HG02970 (cell line): ENCODE data around the gene SLC25A47.
"Not testable (repeated sequence)": the region's sequence is repeated elsewhere in the genome, so short reads cannot be mapped to it uniquely, and the experiment has no call there.

Experiments used
- ATAC-seq: cut with Tn5 transposase; IDR thresholded peaks from one replicate; pipeline ENCODE4 v1.9.1; 2021; ENCODE audit warnings: mild to moderate bottlenecking, moderate library complexity, moderate number of reproducible peaks; ENCODE audit not compliant: unreplicated experiment, low FRiP score

Gene SLC25A47

DNA sequence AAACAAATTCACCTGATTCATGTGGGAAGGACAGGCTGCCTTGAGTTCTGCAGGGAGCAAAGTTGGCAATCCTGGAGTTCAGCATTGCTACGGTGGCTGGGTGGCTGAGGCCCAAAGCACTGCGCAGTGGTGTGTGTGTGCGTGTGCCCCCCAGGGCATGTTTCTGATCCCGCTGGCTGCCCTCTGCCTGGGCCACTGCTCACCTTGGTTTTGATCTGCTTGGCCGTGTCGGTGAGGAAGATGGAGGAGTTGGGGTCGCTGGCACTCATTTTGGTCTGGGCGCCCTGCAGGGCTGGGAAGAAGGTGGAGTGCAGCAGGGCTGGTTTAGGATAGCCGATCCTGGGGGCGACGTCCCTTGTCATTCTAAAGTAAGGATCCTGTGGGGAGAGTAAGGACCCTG lies 19.1 kb downstream of the SLC25A47 start:
- no peak for ATAC-seq

DNA sequence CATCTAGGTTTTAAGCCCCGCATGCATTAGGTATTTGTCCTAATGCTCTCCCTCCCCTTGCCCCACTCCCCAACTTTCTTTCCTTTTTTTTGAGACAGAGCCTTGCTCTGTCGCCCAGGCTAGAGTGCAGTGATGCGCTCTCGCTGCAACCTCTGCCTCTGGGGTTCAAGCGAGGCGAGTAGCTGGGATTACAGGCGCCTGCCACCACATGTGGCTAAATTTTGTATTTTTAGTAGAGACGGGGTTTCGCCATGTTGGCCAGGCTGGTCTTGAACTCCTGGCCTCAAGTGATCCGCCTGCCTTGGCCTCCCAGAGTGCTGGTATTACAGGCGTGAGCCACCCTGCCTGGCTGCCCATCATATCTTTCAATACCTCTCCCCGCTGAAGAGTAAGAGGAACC lies 19.7 kb downstream of the SLC25A47 start:
- not testable (repeated sequence) for ATAC-seq

DNA sequence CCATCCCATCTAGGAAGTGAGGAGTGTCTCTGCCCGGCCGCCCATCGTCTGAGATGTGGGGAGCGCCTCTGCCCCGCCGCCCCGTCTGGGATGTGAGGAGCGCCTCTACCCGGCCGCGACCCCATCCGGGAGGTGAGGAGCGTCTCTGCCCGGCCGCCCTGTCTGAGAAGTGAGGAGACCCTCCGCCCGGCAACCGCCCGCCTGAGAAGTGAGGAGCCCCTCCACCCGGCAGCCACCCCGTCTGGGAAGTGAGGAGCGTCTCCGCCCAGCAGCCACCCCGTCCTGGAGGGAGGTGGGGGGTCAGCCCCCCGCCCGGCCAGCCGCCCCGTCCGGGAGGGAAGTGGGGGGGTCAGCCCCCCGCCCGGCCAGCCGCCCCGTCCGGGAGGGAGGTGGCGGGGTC lies 21.5 kb downstream of the SLC25A47 start:
- ATAC-seq, result not testable (repeated sequence)

DNA sequence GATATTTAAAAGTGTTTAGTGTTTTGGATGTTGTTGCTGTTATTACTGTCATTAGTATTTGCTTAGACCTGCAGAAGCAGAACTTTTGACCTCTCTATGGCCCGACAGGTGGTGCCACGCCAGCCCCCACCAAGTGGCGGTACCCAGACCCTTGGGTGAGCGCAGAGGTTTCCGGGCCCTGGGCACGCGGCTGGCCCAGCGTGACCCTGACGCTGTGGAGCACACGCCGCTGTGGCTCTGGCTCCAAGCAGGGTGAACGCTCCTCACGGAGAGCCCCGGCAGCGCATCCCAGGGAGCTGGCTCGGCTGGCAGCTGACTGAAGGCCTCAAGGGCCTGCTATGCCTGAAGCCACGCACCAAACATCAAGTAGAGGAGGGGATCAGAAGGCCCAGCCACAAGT lies 22.6 kb downstream of the SLC25A47 start:
- ATAC-seq, result no peak

DNA sequence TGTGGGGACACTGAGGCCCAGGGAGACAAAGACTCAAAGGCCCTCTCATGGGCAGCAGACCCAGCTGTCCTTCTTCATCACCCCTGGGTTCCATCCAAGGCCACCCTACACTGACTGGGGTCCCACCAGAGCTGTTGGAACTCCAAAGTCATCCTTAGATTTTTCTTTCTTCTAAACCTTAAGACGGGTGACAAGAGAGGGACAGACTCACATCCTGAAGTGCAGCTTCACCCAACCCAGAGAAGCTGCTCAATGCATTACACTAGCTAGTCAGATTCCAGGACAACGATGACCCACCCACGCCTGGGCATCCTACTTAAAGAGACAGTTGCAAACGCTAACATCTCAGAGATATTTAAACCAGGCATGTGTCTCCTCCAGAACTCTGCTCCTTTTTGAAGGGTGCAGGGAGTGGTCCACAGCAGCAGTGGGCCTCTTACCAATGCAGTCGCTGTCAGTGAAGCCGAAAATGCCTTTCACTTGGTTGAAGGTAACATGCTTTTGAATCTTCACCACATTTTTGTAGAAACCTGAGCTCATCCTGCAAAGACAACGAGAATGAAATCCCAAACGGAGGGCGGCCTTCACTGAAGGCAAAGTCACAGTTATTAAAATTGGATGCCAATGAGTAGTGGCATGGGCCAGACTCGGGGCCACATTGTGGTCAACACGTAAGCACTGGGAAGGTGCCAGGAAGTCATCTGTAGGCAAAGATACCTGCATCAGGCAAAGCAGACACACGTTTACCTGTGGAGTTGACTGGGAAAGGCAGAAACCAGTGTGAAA lies 23.4 kb downstream of the SLC25A47 start:
- no peak for ATAC-seq

DNA sequence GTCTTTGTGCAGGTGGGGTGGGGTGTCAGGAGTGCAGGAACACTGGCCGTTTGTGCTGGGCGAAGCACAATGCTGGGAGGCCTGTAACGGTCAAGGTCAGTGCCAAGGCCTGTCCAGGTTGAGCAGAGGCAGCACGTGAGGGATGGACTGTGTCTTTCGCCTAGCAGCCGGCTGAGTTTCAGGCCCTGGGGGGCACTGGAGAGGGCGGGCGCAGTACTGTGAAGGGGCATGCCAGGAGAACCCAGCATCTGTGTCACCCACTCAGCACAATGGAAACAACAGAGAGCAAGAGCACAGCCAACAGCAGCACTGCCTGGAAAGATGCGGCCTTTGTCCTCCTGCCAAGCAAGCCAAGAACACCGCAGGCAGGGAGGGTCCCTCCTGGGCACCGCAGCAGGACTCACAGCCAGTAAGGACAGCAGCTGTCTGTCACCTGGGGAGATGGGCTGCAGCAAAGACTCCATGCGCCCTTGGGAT lies 25.2 kb downstream of the SLC25A47 start:
- no peak for ATAC-seq

DNA sequence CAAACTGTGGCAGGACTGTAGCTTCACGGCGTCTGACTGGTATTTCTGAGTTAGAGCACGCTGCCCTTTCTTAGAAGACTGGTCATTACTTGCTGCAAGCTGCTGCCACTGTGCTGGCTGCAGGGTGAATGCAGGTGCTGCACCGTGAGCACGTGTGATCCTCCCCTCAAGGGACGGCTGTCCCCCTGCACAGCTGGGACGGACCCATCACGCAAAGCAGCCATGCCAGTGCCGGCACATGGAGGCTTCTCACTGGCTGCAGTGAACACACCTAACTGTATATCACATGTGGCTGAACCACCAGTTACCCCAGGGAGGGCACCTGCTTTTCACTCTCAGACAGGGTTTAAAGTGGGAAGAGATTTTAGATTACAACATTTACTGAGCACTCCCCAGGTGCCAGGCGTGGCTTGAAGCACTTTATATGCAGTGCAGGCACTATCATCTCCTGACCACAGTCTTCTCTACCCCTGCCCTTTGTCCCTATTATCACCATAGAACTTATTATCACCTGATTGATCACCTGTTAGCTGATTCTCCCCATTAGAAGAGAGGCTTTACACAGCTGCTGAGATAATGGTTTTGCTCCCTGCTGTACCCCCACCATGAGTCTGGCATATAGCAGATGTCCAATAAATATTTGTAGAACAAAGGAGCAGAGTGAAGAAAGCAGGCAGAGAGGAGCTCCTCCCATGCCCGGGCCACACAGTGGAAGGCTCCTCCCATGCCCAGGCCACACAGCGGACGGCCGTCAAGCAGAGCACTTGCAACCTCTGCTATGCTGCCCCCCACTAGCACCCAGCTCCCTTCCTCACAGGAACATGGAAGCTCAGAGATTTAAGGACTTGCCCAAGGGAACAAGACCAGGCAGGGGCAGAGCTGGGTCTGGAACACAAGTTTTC lies 25.9 kb downstream of the SLC25A47 start:
- ATAC-seq, result no peak

DNA sequence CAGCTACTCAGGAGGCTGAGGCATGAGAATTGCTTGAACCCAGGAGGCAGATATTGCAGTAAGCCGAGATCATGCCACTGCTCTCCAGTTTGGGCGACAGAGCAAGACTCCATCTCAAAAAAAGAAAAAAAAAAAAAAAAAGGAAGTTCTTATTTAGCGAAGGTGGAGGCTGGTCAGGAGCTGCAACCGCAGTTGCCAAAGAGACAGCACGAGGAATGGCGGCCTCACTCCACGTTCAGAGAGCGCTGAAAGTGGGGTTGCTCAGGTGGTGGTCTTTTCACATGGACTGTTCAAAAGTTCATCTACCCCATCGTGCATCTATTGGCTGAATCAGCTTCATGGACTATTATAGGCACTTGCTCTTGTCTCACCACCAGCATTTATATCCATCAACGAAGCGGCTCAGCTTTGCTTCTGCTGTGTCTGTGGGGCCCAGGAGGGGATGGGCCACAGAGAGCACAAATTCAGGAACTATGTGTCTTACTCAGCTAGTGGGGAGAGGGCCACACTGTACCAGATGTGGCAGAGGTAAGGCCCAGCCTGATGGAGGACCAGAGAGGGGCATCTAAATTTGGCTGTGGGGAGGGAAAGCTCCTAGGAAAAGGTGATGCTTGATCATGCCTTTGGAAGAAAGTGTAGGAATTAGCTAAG lies 27.3 kb downstream of the SLC25A47 start:
- ATAC-seq, result no peak

DNA sequence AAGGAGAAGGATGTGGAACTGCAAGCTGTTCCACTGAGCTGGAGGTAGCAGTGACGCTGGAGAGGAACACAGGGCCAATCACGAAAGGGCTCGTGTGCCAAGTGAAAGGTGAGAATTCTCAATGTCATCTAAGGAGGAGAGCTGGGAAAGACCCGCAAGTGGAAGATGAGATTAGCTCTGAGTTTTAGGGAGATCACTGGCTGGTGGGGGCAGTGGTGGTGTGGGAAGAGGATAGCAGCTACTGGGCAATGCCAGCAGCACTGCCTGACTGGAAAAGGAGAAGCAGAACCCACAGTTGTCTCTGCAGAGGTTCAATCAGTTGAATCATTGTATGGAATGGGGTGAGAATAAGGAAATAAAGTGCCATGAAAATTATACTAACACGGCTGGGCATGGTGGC lies 27.8 kb downstream of the SLC25A47 start:
- no peak for ATAC-seq

DNA sequence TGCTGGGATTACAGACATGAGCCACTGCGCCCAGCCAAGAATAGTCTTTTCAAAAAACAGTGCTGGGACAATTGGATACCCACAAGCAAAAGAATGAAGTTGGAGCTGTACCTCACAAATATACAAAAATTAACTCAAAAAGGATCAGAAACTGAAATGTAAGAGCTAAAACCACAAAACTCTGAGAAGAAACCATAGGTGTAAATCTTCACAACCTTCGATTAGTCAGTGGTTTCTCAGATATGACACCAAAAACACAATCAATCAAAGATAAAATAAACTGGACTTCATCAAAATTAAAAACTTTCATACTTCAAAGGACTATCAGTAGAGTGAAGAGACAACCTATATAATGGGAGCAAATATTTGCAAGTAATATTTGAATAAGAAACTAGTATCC lies 35.3 kb downstream of the SLC25A47 start:
- ATAC-seq, result no peak

DNA sequence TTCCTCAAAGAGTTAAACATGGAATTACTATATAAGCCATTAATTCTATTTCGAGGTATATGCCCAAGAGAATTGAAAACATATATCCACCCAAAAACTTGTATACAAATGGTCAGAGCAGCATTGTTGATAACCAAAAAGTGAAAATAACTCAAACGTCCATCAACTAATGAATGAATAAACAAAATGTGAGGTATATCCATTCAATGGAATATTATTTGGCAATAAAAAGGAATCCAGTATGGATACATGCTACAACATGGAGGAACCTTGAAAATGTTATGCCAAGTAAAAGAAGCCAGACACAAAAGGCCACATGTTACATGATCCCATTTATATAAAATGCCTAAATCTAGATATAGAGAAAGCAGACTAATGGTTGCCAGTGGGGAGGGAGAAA lies 36.0 kb downstream of the SLC25A47 start:
- no peak for ATAC-seq

DNA sequence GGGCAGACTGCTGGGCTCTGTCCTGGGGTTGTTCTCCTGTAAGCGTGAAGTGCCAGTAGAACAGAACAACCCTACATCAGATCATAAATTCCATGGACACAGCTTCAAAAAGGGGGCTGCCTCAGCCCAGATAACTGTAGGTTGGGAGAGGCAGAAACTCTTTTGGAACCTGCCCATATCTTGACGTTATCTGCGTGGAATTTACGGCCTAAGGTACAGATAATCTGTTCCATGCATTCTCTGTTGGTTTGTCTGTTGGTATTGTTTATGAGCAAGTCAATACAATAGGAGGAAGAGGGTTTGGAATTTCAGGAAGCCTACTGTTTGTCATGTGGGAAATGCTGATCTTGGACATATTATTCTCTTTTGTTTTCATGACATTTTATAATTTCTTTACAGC lies 36.7 kb downstream of the SLC25A47 start:
- no peak for ATAC-seq

DNA sequence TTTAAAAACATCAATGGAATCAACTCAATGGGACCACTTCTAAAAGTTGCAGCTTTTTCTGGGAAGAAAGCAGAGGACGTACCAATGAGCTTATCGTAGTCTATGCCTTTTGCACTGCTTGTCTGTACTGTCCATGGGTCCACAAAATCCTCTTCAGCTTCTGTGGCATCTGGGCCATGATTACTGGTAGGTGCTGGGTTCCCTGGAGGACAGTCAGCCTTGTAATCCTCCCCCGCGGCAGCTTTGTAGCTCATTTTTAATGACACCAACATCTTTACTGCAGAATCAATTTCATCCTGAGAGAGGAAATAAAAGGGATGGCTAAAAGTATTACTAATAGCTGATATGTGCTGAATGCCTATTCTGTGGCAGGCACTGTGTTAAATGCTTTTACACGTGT lies 38.5 kb downstream of the SLC25A47 start:
- no peak for ATAC-seq

DNA sequence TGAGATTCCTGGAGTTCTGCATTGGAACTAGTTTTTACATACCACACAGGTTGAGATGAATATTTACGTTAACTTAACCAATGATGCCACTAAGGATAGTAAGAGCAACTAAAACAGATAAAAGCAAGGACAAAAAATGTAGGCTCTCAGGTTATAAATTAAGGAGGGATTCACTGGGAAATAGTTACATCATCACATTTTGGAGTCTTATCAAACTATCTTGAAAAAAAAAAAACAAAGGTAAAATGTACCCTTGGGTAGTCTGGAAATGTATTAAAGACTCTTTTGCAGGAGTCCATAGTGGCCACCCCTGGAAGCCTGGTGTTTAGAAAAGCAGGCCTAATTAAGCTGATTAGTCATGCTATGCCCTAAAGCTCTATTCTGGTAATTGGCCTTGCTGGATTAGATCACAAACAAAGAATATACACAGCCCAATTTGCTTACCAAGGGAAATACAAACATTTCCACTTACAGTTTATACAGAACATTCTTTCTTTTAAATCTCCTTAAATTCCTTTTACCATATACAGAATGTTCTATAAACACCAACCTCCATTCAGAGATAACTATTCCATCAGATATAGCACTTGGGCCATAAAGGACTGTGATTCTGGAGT lies 39.3 kb downstream of the SLC25A47 start:
- no peak for ATAC-seq

DNA sequence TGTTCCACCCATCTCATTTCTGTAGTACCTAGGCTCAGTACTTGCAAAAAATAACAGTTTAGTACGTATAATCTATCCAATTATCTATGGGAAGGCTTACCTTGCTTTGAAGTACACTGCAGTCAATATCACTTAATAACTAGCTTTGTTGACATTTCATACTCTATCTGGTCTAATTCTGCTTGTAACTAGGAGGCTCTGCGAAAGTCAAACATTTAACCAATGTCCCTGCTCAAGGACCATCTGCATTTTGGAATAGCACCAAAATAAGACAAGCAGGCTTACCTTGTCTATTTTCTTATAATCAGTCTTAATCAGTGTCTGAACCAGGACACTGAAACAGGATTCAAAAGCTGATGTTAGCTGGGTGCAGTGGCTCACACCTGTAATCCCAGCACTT lies 39.9 kb downstream of the SLC25A47 start:
- ATAC-seq, result no peak

DNA sequence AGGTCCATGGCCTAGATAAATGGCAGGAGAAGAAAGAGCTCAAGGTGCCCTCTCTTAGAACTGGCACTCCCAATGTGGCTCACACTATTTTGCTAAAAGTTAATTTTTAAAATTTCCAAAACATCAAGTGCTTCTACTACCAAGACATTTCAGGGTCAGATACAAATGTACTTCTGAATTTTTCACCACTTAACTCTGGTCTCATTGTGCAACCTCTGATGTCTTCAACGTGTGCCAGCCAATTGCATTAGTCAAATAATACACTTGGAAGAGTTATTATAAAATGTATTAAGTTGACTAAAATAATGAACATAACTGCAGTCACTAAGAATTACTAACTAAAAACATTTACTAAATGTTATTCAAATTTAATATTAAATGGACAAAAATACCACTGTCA lies 41.3 kb downstream of the SLC25A47 start:
- no peak for ATAC-seq

DNA sequence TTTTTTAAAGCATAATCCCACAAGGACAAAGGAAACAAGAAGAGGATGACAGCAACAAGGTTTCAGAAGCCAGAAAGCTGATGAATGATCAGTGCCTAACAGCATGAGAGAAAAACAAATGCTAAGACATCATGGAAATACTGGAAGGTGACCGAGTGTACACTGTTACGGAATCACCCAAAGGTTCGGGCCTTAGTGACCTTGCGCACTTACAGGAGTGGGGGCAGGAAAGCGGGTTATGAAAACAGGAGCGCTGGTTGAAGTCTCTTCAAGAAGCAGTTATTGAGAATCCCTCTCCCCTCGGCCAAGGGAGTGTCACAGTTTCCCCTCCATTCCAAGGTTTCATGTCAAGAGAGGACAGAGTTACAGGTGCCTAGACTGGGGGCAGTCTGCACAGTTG lies 42.6 kb downstream of the SLC25A47 start:
- ATAC-seq, result no peak

DNA sequence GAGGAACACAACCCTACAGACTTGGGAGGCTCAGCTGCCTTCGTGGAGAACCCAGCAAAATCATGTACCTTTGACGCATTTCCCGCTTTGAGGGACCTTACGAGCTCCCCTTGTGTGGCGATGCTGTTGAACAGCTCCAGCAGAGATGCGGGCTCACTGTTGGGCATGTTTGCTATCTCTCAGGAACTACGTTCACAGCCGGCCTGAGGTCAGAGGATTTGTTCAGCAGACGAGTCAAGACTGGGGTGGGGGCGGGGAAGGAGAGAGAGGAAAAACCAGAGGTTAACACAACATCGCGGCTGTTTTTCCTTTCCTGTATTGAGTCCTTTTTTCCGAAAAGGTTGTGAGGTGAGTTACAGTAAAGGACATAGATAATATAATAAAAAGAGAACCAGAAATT lies 45.9 kb downstream of the SLC25A47 start:
- no peak for ATAC-seq

DNA sequence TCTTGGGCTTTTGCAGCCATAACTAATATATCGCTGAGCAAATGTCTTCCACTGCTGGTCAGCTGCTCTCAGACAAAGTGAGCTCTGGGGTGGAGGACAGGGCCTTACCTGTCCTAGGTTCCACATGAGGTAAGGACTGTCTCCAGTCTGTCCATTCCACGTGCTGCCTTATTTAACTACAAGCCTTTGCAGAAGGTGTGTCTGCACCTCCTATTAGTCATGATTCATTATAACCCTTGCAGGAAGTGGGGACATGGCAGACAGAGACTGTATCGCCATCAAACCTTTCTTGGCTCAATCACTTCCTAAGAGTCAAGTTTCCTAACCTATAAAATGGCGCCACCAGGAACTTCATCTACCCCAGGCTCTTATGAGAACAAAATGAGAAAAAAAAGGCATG lies 46.9 kb downstream of the SLC25A47 start:
- ATAC-seq, result no peak

DNA sequence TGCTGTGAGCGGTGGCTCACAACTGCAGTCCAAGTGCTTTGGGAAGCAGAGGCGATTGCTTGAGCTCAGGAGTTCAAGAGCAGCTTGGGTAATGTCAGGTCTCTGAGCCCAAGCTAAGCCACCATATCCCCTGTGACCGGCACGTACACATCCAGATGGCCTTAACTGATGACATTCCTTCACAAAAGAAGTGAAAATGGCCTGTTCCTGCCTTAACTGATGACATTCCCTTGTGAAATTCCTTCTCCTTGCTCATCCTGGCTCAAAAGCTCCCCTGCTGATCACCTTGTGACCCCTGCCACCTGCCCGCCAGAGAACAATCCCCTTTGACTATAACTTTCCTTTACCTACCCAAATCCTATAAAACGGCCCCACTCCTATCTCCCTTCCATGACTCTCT lies 48.6 kb downstream of the SLC25A47 start:
- no peak for ATAC-seq
